DMS114 treated with DMSO at 0.1 percent for 48 hours (cell line): ENCODE measurements around the gene SLC5A9.
A peak's percentile ranks its signal among the peaks of the same experiment; 100 is the strongest.
"Not testable (repeated sequence)": the region's sequence is repeated elsewhere in the genome, so short reads cannot be mapped to it uniquely, and the experiment has no call there.

Experiments used
- DNase-seq: peaks from one replicate; lab custom pipeline; 2025; ENCODE audit not compliant: unreplicated experiment; lab: John Stamatoyannopoulos, UW

The SLC5A9 gene

DNA sequence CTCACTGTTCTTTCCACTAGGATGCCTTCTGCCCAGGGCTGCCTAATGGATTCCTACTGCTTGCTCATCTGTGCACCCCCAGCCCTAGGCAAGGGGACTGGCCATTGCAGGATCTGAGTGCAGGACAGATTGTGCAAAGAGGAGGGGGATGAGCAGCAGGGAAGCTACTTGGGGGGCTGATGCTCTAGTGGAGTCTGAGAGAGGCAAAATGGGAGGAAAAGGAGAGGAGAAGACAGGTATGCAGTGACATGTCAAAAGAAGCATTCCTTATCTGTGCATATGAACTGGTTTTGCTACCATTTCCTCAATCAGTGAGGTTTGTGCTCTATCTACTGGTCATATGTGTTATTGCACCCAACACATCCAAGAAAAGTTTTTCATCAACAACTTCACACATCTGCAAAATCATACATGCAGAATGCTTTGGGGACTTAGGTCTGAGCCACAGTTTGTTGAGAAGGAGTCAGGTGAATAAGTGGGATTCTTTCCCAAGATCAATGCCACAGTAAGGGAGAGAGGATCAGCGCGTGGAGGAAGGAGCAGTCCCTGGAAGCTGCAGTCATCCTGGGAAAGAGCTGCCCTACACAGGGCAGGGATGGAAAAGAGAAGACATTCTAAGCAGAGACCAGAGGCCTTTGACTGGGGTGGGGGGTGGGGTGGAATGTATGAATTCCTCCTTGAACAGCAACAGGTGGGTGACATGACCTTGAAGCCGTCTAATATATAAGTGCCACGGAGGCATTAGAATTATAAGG lies 14.4 kb downstream of the SLC5A9 start:
- peak; percentile 39 for DNase-seq

DNA sequence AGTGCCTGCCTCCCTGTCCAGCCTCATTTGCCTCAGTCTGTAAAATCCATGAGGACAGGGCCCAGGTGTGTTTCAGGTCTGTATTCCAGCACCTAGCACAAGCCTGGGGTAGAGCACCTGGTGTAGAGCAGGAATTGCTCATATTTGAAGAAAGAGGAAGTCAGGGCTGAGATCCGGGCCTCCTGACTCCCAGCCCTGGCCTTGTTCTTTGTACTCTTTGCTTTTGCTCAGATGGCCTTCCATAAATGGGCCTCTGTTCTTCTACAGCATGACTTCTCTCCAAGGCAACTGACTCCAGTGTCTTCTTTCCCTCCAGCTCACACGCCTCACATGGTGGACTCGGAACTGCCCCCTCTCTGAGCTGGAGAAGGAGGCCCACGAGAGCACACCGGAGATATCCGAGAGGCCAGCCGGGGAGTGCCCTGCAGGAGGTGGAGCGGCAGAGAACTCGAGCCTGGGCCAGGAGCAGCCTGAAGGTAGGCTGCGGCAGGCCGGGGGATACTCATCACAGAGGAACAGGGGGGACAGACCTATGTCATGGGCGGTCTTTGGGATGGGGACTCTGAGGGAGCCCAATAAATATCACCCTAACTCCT lies 19.7 kb downstream of the SLC5A9 start:
- DNase-seq = no peak

DNA sequence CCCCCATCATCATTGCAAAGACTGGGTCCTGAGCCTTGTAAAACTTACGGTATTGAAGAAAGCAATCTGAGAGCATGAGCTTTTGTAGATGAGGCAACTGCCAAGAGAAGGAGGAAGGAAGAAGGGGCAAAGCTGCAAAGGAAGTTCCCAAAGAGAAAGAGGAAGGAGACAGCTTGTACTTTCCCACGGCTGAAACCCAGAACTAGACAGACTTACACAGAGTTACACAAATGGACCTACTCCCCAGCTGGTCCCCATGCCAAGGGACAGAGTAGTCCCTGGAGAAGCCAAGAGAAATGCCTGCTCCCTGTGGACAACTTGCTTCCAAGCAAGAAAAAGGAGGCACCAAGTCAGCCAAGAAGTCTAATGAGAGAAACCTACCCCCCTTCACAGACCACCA lies 22.6 kb downstream of the SLC5A9 start:
- no peak for DNase-seq

DNA sequence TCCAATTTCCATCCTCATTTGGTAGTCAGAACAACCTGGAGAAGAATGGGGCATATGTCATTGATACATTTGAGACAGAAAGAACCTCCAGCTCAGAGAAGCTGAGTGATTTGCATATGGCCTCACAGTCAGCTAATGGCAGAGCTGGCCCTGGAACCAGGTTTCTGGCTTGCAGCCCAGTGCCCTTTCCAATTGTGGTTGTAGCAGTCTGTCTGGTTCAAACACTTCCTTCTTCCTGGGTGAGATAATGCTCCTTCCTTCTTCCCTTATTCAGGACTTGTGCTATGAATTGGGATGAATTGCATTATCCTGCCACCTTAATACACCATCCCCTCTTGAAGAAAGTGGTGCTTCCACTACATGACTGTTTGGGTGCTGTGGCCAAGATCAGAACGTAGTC lies 24.2 kb downstream of the SLC5A9 start:
- no peak for DNase-seq

DNA sequence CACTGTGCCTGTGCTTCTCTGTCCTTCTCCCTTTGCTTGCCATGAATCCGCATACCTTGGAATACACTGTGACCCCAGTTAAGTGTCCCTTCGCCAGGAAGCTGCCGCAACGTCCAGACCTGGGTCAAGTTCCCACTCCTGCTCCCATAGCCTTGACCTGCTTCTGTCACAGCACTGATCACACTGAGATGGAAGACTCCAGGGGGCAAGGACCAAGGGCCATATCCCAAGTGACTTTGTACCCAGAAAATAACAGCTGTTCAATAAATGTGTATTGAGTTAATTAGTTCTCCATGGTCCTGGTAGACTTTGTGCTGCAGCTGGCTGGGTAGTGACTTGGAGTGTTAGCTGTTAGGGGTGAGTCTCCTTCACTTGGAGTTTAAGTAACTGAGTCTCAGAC lies 25.8 kb downstream of the SLC5A9 start:
- DNase-seq = no peak

DNA sequence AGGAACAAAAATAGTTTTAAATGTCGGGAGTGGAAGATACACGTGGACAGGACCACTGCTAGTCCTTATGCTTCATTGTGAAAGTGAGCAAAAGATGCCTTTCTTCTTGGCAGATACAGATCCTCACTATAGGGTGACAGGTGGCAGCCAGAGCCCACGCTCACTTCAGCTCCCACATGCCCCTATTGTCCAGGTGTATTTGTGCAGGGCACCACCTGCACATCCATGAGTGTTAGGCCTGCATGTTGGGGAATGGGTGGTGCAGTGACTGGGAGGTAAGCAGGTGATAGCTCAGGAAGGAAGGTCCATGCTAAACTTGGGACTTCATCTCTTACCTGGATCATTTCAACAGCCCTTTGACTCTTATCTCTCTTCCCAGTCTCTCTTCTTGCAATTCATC lies 27.4 kb downstream of the SLC5A9 start:
- no peak for DNase-seq

DNA sequence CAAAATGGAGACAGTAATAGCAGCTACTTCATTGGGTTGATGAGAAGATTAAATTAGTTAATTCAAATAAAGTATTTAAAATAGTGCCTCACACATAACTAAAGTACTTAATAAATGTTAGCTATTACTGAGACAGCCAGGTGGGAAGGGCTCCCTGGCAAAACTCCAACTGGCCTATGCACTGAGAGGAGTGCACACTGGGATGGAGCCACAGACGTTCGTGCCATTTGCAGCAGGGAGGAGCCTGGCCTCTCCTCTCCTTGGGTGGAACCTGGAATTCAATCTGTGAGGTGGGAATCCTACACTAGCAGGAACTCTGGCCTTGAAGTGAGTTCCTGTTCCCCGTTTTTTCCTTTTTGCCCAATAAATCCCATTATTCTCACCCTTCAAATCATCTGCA lies 28.1 kb downstream of the SLC5A9 start:
- DNase-seq = no peak

DNA sequence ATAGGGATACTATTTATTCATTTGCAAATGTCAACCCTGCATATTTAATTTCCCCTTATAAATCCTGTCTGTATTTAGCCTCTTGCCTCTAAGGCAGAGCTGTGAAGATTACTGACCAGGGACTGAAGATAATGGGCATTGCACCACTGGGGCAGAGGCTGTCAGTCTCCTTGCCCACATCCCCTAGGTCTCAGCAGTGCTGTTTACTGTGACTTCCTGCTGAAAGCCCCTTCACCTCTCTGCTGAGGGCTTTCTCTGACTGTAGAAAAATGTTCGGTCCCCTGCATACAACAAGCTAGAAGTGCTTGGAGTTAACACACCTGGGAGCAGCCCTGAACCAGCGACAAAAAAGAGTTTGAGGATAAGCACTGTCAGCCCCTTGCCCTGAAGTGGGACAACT lies 28.8 kb downstream of the SLC5A9 start:
- DNase-seq = no peak

DNA sequence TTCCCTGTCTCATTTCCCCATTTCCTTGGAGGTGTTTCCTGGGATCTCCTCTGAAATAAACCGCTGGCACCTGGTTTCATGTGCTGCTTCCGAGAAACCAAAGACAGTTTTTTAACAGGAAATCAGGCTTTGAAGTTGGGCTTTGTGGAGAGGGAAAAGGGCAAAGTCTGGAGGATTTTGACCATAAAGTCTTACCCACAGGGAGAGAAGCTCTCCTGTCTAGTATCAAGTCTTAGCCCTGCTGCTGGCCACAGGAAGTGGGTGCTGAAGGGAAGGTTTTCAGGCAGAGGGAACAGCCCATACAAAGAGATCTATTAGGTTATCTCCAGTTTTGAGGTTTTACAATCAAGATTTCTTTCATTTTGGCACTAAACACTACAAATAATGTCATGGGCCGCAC lies 29.3 kb downstream of the SLC5A9 start:
- DNase-seq = no peak

DNA sequence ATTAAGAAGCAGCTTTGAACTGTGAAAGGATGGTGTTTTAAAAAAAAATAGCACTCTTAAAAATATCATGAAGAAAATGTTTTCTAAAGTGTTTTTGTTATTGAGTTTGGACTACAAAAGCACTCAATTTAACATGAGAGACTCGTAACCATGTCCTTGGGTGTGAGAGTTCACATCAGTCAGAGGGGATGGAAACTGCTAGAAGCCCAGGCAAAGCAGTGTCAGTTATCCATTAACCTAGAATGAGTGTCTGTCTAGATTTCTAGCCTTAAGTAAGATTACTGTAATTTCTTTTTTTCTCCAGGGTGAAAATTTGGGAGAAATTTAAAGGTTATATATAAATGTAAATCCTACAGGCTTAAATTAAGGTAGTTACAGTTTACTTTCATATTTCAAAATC lies 31.7 kb downstream of the SLC5A9 start:
- no peak for DNase-seq

DNA sequence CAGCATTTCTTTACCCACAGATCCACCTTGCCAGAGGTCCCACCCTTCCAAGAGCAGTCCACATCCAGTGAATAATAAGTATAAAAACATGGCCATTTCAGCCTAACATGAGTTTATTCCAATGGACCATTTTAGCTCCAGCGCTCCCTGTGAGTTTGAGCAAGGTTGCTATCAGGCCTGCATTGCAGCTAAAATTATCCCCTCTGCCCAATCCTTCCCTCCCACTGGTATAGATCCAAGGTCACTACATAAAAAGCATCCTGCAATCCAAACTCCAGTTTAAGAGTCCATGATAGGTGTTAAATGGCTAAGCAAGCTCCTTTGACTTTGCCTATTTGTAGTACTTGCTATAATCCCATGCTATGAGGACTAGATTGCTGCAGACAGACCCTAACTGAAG lies 35.6 kb downstream of the SLC5A9 start:
- DNase-seq = no peak

DNA sequence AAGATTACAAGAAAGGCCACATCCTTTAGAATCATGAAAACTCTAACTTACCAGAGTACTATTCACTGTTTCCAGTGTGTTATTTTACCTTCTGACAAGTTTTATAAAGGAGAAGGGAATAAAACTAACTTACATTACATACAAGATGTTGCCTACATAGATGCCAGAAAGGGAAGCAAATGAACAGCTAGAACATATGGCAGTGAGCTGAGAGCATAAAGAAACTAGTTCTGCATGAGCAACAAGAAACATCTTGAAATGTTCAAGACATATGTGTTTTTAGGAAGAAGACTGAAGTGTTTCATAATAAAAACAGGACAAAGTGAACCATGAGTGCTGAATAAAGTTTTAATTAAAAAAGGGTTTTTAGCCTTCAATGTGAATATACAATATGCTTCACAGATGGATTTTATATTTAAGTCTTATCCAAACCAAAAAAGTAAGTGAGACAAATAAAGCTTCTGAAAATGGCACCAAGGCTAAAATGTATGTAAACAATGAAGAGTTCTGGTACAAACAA lies 39.4 kb downstream of the SLC5A9 start:
- no peak for DNase-seq

DNA sequence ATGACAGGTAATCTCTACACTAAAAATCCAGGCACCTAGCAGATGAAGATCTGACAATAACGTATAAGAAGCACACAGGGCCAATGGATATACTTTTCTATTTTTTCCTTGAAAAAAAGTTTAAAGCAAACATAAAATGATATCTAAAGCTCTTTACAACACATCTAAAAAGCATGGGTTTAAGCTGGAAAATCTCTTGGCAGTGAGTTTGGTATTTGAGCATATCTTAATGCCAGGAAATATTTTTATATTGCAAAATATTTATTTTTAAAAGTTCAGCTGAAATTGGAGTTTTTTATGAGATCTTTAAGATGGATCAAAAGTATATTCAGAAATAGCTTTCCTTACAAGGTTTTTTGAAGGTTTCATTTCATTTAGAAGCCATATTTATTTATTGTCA lies 40.5 kb downstream of the SLC5A9 start:
- no peak for DNase-seq

DNA sequence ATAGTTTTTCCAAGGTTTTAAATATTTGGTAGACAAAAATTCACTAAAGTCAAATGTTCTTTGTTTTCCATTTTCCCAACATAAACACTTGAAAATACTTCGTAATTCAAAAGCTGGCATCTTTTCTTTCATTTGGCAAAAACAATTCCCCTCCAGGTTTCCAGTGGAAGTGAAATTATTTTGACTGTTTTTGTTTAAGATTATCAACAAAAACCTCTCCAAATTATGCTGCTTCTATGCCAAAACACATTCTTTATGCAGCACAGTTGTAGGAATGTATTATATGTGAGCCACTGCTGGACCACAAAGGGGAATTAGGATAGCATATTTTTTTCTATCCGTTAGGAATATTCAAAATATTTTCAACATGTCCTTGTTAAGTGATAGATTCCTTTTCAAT lies 44.1 kb downstream of the SLC5A9 start:
- DNase-seq = no peak

DNA sequence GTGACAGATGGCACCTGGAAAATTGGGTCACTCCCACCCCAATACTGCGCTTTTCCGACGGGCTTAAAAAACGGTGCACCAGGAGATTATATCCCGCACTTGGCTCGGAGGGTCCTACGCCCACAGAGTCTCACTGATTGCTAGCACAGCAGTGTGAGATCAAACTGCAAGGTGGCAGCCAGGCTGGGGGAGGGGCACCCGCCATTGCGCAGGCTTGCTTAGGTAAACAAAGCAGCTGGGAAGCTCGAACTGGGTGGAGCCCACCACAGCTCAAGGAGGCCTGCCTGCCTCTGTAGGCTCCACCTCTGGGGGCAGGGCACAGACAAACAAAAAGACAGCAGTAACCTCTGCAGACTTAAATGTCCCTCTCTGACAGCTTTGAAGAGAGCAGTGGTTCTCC lies 54.9 kb downstream of the SLC5A9 start:
- DNase-seq = not testable (repeated sequence)

DNA sequence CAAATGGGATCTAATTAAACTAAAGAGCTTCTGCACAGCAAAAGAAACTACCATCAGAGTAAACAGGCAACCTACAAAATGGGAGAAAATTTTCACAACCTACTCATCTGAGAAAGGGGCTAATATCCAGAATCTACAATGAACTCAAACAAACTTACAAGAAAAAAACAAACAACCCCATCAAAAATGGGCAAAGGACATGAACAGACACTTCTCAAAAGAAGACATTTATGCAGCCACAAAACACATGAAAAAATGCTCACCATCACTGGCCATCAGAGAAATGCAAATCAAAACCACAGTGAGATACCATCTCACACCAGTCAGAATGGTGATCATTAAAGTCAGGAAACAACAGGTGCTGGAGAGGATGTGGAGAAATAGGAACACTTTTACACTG lies 59.8 kb downstream of the SLC5A9 start:
- DNase-seq = not testable (repeated sequence)

DNA sequence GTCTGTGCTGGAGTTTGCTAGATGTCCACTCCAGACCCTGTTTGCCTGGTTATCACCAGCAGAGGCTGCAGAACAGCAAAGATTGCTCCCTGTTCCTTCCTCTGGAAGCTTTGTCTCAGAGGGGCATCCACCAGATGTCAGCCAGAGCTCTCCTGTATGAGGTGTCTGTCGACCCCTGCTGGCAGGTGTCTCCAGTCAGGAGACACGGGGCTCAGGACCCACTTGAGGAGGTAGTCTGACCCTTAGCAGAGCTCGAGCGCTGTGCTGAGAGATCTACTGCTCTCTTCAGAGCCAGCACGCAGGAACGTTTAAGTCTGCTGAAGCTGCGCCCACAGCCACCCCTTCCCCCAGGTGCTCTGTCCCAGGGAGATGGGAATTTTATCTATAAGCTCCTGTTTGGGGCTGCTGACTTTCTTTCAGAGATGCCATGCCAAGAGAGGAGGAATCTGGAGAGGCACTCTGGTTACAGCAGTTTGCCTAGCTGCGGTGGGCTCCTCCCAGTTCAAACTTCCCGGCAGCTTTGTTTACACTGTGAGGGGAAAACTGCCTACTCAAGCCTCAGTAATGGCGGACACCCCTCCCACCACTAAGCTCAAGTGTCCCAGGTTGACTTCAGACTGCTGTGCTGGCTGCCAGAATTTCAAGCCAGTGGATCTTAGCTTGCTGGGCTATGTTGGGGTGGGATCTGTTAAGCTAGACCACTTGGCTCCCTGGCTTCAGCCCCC lies 62.3 kb downstream of the SLC5A9 start:
- DNase-seq = not testable (repeated sequence)

DNA sequence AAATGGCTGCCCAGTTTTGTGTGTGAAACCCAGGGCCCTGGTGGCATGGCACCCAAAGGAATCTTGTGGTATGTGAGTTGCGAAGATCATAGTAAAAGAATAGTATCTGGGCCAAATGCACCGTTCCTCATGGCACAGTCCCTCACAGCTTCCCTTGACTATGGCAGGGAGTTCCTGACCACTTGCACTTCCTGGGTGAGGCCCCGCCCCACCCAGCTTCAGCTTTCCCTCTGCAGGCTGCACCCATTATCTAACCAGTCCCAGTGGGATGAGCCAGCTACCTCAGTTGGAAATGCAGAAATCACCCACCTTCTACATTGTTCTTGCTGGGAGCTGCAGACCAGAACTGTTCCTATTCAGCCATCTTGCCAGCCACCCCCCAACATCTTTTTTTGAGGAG lies 63.0 kb downstream of the SLC5A9 start:
- no peak for DNase-seq

DNA sequence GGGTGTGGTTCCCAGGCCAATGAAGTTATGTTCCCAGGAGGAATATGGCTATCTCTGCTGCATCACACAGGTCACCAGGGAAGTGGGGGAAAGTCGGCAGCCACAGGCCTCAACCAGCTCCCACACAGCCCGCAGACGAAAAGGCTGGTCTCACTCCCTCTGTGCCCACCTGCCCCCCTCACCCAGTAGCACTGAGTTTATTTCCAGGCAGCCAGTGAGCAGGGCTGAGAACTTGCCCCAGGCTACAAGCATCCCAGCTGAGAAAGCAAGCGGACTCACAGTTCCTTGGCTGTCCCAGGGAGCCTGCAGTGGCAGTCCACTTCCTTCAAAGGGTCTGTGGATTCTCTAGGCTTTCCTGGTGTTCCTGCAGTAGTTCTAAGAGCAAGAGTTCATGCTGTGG lies 68.9 kb downstream of the SLC5A9 start:
- no peak for DNase-seq

DNA sequence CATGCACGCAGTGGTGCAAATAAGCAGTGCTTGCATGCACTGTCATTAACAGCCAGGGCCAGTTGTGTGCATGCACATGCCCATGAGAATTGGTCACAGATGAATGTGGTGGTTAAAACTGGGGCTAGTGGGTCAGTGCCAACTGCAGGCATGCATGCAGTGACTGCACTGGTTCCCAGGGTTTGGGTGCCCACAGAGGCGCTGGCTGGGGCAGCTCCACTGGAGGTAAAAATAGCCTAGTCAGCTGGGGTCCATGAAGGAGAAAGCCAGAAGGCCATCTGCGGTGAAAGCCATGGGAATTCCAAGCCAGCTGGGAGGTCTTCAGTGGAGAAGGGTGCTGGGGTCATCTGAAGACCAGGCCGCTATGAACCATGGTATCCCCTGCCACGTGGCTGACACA lies 70.2 kb downstream of the SLC5A9 start:
- no peak for DNase-seq

DNA sequence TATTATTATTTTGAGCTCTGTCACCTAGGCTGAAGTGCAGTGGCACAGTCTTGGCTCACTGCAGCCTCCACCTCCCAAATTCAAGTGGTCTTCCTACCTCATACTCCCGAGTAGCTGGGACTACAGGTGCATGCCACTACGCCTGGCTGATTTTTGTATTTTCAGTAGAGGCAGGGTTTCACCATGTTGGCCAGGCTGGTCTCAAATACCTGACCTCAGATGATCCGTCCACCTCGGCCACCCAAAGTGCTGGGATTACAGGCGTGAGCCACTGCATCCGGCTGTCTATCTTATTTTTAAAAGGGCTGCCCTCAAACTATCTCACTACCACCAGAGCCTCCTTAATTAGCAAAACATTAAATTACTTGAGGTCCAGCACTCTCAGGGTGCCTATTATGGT lies 71.6 kb downstream of the SLC5A9 start:
- not testable (repeated sequence) for DNase-seq

DNA sequence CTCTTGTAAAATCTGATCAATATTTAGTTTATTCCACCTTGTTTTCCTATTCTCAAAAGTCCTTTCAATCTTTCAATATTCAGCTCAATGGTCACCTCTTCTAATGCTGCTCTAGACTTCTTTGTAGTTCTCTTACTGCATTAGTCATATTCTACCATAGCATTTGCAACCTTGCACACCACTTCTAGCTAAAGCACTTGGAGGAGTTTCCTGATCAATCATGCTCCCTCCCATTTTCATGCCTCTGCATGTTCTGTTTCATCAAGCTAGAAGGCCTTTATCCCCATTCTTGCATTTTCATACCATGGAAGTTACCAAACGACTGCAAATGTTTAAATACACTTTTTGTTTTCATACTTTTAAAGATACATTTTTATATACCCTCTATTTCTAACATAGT lies 72.1 kb downstream of the SLC5A9 start:
- DNase-seq = no peak
